Caco-2 (cell line): ENCODE measurements around the gene OR8G5. TPM values are rescaled to one million over a fixed set of nuclear protein-coding genes. Genes with fewer than 3 reads are reported as not detected.

Source experiments
- BruUV-seq: library from RNA; stranded (reverse); fragments of 400-500 nt; replicated peaks from 2 replicates; lab custom pipeline; 2021; lab: Mats Ljungman, UMichigan
- CTCF ChIA-PET: fragments of 300-600 bp; sonication (Branson Sonifier 250); formaldehyde crosslinking; loops from one replicate; lab custom pipeline; 2022; ENCODE audit warnings: antibody characterized with exemption; lab: Charles Lee
- POLR2A ChIA-PET: fragments of 300-600 bp; sonication (Branson Sonifier 250); formaldehyde crosslinking; loops from one replicate; lab custom pipeline; 2022; ENCODE audit warnings: antibody characterized with exemption; lab: Charles Lee
- DNase-seq, 2 experiments: peaks; one replicate each; pipeline versions ENCODE4 v3.0.0 to v3.0.0-alpha.2; 2020 to 2022
- H3K27me3 ChIP-seq: replicated peaks from 2 replicates; pipeline ENCODE4 v1.6.0; 2011; ENCODE audit warnings: low read length; ENCODE audit not compliant: control insufficient read depth, insufficient read depth
- H3K36me3 ChIP-seq: 2 replicates; pipeline ENCODE4 v1.5.1; 2011; ENCODE audit warnings: low read length; ENCODE audit not compliant: control insufficient read depth, insufficient read depth
- H3K4me1 ChIP-seq: fragments of 250-450 bp; sonication (Bioruptor Pico); 2 replicates; pipeline ENCODE4 v1.5.1; 2020; ENCODE audit warnings: mild to moderate bottlenecking
- H3K4me3 ChIP-seq: 2 replicates; pipeline ENCODE4 v1.5.1; 2011; ENCODE audit warnings: low read depth, mild to moderate bottlenecking, control low read depth, low read length
- H3K9me3 ChIP-seq: fragments of 250-450 bp; sonication (Bioruptor Pico); 2 replicates; pipeline ENCODE4 v1.5.1; 2020; ENCODE audit warnings: mild to moderate bottlenecking, moderate library complexity
- H3K27ac Mint-ChIP-seq: one replicate; pipeline ENCODE4 v1.8.0; 2022; ENCODE audit warnings: mixed read lengths; ENCODE audit not compliant: unreplicated experiment
- H3K27me3 Mint-ChIP-seq: one replicate; pipeline ENCODE4 v1.8.0; 2022; ENCODE audit warnings: mixed read lengths; ENCODE audit not compliant: insufficient read depth, unreplicated experiment
- H3K36me3 Mint-ChIP-seq: one replicate; pipeline ENCODE4 v1.8.0; 2022; ENCODE audit warnings: mild to moderate bottlenecking, mixed read lengths; ENCODE audit not compliant: insufficient read depth, unreplicated experiment
- H3K4me1 Mint-ChIP-seq: one replicate; pipeline ENCODE4 v1.8.0; 2022; ENCODE audit warnings: low read depth, mixed read lengths; ENCODE audit not compliant: unreplicated experiment
- H3K4me3 Mint-ChIP-seq: one replicate; pipeline ENCODE4 v1.8.0; 2022; ENCODE audit warnings: mild to moderate bottlenecking, moderate library complexity, mixed read lengths; ENCODE audit not compliant: unreplicated experiment
- H3K9me3 Mint-ChIP-seq: one replicate; pipeline ENCODE4 v1.8.0; 2022; ENCODE audit warnings: mixed read lengths; ENCODE audit not compliant: unreplicated experiment
- CTCF ChIP-seq, 2 experiments: fragments of 200-600 bp in 1 of 2; IDR thresholded peaks; 1 replicate in 1 of 2; 2 replicates in 1 of 2; pipeline versions ENCODE4 v1.5.1 to v1.8.0; 2011 to 2022; ENCODE audit warnings: antibody characterized with exemption in 1 of 2, control low read depth in 1 of 2, inconsistent platforms in 1 of 2, low read depth in 1 of 2, low read length in 1 of 2, mild to moderate bottlenecking in 1 of 2, moderate library complexity in 1 of 2; ENCODE audit not compliant: insufficient read depth in 1 of 2, severe bottlenecking in 1 of 2, unreplicated experiment in 1 of 2
- intact Hi-C: fragments of 100-400 bp; cut with micrococcal nuclease; formaldehyde crosslinking; loops from one replicate; pipeline ENCODE4 v1.10.0; 2022; ENCODE audit not compliant: unreplicated experiment
- total RNA-seq: library from RNA; stranded (reverse); gene quantifications from 2 replicates; pipeline ENCODE4 v1.2.3, GENCODE V29; 2022

Gene OR8G5
- total RNA-seq, 1 experiment from 2014 or later, result not detected

- ChIA-PET POLR2A (no interaction called here), CTCF (no interaction called here)
- H3K4me3 ChIP-seq, result no peak overlapping the region
- DNase-seq, result no peak
- no peak for TF ChIP-seq CTCF (IDR thresholded peaks at IDR 0.05; ENCODE audit: insufficient read depth in 1 of 2, low read depth in 1 of 2, low read length in 1 of 2, severe bottlenecking in 1 of 2, unreplicated experiment in 1 of 2)
- H3K27me3 ChIP-seq, result no peaks in the 10 kb centered on the region
- Mint-ChIP-seq H3K4me3 (no peak overlapping the region), H3K36me3 (no peaks in the 10 kb centered on the region), H3K9me3 (no peaks in the 10 kb centered on the region), H3K27me3 (peaks cover 16% of the 10 kb centered on the region), H3K27ac (no peak overlapping the region), H3K4me1 (no peaks in the 10 kb centered on the region)
- H3K36me3 ChIP-seq, result no peaks in the 10 kb centered on the region
- no TSS peak for BruUV-seq
- no peaks in the 10 kb centered on the region for H3K4me1 ChIP-seq
- H3K9me3 ChIP-seq, result no peaks in the 10 kb centered on the region
- intact Hi-C loops, result no loop called here
Observed at GRCh38 chr11:124225471-124225870, 30.7 kb upstream of the OR8G5 start.

GRCh38 chr11:124233376-124233775 is 22.8 kb upstream of the OR8G5 start:
- POLR2A ChIA-PET, result no interaction called here
- Histone ChIP-seq H3K9me3 (no peaks in the 10 kb centered on the region), H3K27me3 (no peaks in the 10 kb centered on the region), H3K36me3 (no peaks in the 10 kb centered on the region), H3K4me3 (no peak overlapping the region), H3K4me1 (no peaks in the 10 kb centered on the region)
- Mint-ChIP-seq H3K27me3 (peaks cover under 1% of the 10 kb centered on the region), H3K36me3 (no peaks in the 10 kb centered on the region), H3K9me3 (no peaks in the 10 kb centered on the region), H3K27ac (no peak overlapping the region), H3K4me1 (no peaks in the 10 kb centered on the region), H3K4me3 (no peak overlapping the region)
- DNase-seq, result no peak
- no peak for TF ChIP-seq CTCF (IDR thresholded peaks at IDR 0.05; ENCODE audit: insufficient read depth in 1 of 2, low read depth in 1 of 2, low read length in 1 of 2, severe bottlenecking in 1 of 2, unreplicated experiment in 1 of 2)
- intact Hi-C loops, result no loop called here
- CTCF ChIA-PET, result no interaction called here
- BruUV-seq, result no TSS peak

- no peaks in the 10 kb centered on the region for H3K36me3 ChIP-seq
- H3K4me3 ChIP-seq, result no peak overlapping the region
- Mint-ChIP-seq H3K36me3 (no peaks in the 10 kb centered on the region), H3K4me3 (no peak overlapping the region), H3K27ac (no peak overlapping the region), H3K4me1 (no peaks in the 10 kb centered on the region), H3K9me3 (no peaks in the 10 kb centered on the region), H3K27me3 (peaks cover 6% of the 10 kb centered on the region)
- H3K27me3 ChIP-seq, result no peaks in the 10 kb centered on the region
- BruUV-seq, result no TSS peak
- intact Hi-C loops, result no loop called here
- POLR2A ChIA-PET, result no interaction called here
- TF ChIP-seq CTCF (IDR thresholded peaks at IDR 0.05; ENCODE audit: insufficient read depth in 1 of 2, low read depth in 1 of 2, low read length in 1 of 2, severe bottlenecking in 1 of 2, unreplicated experiment in 1 of 2), result no peak
- DNase-seq, result no peak
- H3K4me1 ChIP-seq, result no peaks in the 10 kb centered on the region
- CTCF ChIA-PET, result no interaction called here
- H3K9me3 ChIP-seq, result no peaks in the 10 kb centered on the region
Observed at GRCh38 chr11:124238512-124238911, 17.7 kb upstream of the OR8G5 start.
